ENCODE data around the gene MAS1.
"Not testable (repeated sequence)": the region's sequence is repeated elsewhere in the genome, so short reads cannot be mapped to it uniquely, and the experiment has no call there.

MAS1 gene

DNA sequence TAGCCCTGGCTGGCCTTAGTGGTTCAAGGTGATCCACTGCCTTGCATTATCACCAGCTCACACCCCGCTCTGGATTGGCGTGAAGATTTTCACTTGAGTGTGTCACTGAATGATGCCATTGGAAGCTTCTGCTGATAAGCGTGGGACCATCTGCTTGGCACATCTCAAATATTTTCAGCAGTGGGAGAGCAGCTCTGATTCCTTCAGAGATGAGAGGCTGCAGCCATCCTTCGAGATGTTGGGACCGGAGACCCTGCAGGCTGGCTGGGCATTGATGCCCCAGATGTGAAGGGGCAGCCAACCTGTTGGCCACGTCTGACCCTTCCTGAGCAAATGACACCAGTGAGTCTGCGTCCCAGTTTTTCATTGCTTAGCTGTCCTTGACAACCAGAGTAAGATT is at the start of gene MAS1:
Gene MAS1, plus strand, starts transcription at position 197 of the 400 bp plus-strand sequence. CDS start 15,968 bp downstream, outside the sequence.
- no peak for DNase-seq (ENCODE audit: low read depth in 1 of 2, low spot score in 1 of 2)

DNA sequence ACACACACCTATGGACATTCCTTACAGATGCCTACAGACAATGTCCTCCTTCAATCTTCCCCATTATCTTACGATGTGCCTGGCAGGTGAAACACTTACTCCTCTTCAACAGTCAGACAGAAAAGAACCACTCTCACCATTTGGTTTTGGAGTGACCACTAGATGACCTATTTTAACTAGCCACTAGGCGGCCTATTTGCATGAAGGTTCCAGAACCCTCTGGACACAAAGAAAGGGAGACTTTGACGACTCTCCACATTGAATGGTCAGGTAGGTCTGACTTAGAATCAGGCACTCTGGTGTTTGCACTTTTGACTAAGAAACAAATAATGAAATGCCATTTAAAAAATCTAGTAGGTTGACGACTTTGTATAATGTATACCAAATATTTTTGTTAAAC is 48.8 kb upstream of the MAS1 start:
- no peak for DNase-seq (ENCODE audit: low read depth in 1 of 2, low spot score in 1 of 2)

DNA sequence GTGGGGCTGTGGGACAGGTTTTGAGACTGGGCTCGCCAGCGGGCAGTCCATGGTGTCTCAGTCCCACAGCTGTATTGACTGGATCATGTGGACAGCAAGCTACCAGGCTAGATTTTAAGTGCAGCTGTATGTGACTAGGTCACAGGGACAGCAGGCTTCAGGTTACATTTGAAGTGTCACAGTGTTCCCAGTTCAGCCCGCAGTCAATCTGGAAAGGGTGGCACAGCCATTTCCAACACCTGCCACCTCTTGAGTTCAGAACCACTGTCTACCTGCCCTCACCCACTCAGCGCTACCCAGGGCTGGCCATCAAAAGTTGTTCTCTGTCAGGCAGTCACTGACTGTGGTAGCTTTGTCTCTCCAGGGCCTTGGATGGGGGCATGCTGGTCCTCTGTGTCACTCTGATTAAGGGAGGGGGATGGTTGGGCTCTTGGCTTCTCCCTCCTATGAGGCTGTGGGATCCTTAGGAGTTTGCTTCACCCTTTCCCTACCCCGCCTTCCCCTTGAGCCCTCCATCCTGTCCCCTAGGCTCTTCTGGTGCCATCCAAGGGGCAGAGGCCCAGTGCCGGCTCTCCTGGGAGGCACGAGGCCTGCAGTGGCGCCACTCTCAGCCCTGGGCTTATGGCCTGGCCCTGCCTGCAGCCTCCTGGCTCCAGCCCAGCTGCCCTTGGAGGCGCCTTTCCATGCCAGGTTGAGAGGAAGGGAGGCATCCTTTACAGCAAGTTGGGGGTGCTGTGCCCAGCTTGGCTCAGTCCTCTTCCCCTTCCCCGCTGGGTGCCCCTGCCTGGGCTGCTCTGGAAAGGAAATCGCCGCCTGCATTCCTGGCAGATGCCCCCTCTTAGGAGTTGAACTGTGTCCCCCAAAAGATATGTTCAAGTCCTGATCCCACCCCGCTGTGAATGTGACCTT is 45.8 kb upstream of the MAS1 start:
- DNase-seq (ENCODE audit: low read depth in 1 of 2, low spot score in 1 of 2): no peak

DNA sequence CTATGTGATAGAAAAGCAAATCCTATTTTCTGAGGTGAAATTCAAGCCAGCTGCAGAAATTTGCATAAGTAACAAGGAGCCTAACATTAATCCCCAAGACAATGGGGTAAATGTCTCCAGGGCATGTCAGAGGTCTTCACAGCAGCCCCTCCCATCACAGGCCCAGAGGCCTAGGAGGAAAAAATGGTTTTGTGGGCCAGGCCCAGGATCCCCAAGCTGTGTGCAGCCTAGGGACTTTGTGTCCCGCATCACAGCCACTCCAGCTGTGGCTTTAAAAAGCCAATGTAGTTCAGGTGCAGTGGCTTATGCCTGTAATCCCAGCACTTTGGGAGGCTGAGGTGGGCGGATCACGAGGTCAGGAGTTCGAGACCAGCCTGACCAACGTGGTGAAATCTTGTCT is 42.2 kb upstream of the MAS1 start:
- DNase-seq (ENCODE audit: low read depth in 1 of 2, low spot score in 1 of 2): not testable (repeated sequence)

DNA sequence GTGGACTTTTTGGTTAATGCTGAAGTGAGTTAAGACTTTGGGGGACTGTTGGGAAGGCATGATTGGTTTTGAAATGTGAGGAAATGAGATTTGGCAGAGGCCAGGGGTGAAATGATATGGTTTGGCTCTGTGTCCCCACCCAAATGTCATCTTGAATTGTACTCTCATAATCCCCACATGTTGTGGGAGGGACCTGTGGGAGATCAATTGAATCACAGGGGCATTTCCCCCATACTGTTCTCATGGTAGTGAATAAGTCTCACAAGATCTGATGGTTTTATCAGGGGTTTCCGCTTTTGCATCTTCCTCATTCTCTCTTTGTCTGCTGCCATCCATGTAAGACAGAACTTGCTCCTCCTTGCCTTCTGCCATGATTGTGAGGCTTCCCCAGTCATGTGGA is 40.9 kb upstream of the MAS1 start:
- DNase-seq (ENCODE audit: low read depth in 1 of 2, low spot score in 1 of 2): not testable (repeated sequence)

DNA sequence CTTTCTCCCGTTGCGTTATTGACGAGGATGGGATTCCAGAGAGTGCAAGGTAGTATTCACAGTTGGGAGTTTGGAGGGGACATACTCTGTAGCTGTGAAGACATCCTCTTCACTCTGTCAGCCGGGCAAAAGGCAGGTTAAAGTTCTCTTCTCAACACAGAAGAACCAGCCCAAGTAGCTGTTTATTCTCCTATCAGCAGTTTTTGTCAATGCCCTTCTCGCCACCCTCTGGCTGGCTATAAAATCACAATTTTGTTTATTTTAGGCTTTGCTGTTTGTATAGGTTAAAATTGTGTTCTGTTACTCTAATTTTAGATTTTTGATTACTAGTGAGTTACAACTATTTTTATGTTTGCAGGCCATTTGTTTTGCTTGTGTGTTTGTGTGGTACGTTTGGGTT is 37.9 kb upstream of the MAS1 start:
- DNase-seq (ENCODE audit: low read depth in 1 of 2, low spot score in 1 of 2): no peak

DNA sequence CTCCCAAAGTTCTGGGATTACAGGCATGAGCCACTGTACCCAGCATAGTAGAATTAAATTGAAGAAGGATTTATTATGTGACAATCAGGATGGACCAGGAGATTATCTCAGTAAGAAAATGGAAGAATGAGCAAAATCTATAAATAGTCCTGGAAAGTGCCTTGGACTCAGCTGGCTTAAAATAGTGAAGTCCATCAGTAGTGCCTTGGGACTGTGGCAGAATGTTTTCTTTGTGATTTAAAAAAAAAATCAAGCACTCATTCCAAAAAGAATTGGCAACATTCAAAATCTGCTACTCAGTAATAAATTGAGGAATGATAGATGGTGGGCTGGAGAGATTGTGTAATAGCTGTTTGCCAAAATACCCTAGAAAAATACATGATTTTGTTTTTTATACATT is 37.0 kb upstream of the MAS1 start:
- DNase-seq (ENCODE audit: low read depth in 1 of 2, low spot score in 1 of 2): no peak

DNA sequence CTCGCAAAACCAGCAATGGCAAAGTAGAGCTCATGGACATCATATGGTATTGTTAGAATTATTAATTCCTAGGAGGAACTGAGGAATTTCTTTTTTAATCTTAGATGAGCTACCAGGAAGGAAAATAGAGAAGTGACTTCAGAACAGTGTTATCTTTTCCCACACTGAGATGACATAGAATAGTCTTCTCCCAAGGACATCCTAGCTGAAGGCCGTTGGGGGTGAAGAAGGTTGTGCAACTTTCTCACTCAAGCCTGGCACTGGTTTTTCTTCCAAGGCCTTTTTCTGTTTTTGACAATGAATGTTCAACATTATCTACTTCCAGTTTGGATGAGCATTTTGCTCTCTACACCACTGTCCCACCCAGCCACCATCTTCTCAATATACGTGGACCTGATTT is 35.8 kb upstream of the MAS1 start:
- no peak for DNase-seq (ENCODE audit: low read depth in 1 of 2, low spot score in 1 of 2)

DNA sequence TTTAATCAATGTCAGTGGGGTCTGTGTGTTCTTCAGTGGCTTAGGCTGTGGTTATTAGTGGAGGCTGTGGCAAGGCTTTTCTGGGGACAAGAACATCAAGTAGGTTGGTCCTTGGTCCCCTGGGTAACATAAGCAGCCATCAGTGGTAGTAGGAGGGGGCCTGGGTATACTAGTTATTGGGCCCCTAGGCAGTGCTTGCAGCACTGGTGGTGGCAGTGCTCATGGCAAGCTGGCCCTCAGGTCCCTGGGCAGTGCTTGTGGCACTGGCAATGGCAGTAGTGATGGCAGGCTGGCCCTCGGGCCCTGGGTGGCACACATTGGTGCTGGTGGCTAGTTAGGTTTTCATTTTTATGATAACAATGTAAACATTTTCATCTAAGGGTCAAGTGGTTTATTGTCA is 32.5 kb upstream of the MAS1 start:
- no peak for DNase-seq (ENCODE audit: low read depth in 1 of 2, low spot score in 1 of 2)

DNA sequence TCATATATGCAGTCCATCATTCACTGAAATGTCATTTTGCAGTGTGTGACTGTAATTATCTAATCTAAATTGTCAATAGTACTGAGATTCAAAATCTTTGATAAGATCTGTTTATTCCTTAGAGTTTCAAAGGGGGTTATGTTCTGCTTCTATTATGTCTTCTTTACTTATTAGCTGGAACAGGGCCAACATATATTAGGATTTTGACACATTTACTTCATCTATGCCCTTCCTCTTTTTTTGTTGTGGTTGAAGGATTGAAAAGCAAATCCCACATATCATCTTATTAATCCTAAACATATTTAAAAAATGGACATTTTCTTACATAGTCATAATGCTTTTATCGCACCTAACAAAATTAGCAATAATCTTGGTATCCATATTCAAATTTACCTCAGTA is 30.3 kb upstream of the MAS1 start:
- no peak for DNase-seq (ENCODE audit: low read depth in 1 of 2, low spot score in 1 of 2)

DNA sequence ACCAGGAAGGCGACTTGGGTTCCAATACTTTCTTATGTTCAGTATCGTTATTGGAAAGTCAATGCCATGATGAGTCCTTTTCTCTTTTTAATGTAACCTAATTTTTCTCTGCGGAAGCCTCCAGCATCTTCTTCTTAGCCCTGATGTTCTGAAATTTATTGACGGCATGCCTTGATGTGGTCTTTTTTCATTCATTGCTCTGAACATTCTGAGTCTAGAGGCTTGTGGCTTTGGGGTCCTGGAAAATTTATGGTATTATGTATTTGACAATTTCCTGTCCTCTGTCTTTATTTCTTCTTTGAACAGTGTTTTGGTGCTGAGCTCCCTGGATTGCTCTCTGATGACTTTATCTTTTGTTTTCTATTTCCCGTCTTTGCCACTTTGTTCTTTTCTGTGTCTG is 28.7 kb upstream of the MAS1 start:
- DNase-seq (ENCODE audit: low read depth in 1 of 2, low spot score in 1 of 2): no peak

DNA sequence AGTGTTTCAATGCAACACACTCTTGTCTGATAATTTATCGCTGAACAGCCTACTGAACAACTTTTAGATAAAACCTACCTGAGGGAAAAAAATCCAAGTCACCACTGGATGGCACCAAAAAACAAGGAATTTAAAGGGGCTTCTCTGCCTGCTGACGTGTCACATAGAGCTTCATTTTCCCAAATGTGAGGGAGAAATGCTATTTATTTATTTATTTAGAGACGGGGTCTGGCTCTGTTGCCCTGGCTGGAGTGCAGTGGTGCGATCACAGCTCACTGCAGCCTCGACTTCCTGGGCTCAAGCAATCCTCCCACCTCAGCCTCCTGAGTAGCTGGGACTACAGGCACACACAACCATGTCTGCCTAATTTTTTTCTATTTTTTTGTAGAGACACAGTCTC is 27.4 kb upstream of the MAS1 start:
- DNase-seq (ENCODE audit: low read depth in 1 of 2, low spot score in 1 of 2): peak in 1 of 2 donors; percentile 17

DNA sequence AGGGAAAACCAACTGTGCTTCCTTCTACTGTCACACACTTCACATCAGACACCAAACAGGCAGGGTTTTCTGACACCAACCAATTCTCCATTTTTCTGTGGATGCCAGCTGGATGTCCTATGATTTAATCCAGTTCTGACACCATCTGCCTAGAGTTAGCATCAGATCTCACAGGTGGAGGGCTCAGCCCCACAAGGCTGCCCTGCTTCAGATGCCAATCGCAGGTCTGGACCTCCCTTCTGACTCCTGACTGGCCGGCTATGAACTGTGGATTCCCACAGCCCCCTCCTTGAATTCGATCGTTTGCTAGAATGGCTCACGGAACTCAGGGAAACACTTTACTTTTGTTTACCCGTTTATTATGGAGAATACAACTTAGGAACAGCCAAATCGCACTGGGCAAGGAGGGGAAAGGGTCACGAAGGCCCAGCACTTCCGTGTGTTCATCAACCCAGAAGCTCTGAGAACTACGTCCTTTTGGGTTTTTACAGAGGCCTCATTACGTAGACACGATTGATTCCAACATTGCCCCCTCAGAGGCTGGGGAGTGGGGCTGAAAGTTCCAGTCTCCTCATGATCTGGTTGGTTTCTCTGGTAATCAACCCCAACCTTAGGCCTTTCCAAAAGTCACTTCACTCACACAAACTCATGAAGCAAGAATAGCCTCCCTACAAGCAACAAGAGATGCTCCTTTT is 25.4 kb upstream of the MAS1 start:
- no peak for DNase-seq (ENCODE audit: low read depth in 1 of 2, low spot score in 1 of 2)

DNA sequence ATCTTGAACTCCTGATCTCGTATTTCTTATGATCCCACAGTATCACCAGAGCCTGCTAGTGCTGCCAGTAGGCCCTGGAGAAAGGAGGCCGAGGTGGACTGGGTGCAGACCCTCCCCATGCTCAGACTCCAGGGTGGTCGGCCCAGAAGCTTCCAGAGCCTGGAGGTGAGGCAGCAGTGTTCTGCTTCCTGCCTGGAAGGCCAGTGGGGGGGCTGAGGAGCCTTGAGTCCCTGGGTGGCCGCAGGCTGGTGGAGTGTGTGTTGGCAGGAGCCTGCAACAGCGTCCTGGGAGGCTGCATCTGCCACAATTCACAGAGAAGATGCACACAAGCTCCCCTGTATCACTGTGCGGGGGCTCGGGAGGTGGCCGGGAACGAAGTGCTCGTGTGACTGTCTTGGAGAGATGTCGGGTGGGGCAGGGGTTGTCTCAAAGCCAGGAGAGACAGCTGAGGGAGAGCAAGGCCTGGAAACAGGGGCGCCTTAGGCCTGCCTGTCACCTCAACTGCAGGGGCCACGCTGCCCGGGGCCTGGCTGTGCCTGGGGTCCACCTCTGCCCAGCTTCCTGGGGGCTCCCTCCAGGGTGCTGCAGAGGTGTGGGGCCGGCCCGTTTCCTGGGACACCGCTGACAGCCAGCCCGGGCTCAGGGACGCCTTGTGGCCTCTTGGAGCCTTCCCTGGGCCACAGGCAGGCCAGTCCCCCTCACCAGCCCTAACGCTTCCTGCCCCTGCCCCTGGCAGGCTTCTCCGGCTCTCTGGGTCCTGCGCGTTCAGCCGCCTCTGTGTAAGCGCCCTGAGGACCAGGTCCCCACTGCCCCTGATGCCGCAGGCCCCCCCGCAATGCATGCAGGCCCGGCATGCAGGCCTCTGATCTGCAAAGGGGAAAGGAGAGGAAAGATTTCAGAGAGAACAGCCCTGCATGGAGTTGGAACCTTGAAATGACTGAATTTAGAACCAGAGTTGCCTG is 24.2 kb upstream of the MAS1 start:
- no peak for DNase-seq (ENCODE audit: low read depth in 1 of 2, low spot score in 1 of 2)

DNA sequence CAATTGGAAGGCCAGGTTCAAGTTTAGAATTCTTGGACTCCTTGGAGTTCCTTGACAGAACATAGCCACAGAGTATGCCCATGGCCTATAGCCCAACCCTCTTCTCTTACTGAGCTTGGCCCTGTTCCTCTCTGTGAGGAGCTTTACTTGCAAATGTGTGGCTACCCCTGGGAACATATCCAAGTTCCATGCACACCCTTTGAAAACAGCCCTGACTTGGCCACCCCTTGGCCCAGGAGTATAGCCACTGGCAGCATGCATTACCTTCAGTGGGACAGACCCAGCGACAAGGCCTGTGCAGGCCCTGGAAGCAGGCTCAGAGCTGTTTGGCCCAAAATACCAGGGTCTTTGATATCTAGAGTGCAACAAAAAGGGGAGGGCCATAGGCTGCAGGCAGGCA is 19.5 kb upstream of the MAS1 start:
- no peak for DNase-seq (ENCODE audit: low read depth in 1 of 2, low spot score in 1 of 2)

DNA sequence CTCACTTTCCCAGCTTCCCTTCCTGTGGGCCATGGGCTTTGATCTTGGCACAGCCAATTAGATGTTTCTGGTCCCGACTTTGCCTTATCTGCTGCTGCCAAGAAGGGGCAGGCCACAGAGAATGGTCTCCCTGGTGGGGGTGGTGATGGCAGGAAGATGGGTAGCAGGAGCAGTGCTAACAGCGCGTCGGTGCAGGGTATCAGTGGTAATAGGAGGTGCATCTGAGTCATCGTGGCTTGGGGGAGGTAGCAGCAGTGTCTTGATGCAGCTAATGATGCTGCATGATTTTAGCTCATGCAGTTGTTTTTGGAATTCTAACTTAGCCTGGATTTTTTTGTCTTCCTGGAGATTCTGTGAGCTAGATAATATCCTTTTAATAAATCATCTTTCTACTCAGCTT is 18.9 kb upstream of the MAS1 start:
- no peak for DNase-seq (ENCODE audit: low read depth in 1 of 2, low spot score in 1 of 2)

DNA sequence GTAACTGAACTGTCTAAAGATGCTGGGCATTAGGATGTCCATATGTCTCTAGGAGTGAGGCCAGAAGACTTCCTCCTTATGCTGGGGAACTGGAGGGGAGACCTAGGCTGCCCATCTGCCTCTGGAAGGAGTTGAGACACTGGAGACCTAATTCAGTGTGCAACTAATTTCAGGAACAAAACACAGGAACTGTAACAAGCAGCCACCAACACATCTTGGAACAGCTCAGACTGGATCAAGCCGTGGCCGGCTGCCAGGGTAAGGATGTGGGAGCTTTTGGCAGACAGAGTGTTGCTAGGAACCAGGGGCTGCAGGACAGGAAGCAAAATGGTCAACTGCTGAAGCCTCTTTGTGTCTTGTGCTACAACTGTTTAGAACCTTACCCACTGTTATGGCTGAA is 16.4 kb upstream of the MAS1 start:
- no peak for DNase-seq (ENCODE audit: low read depth in 1 of 2, low spot score in 1 of 2)

DNA sequence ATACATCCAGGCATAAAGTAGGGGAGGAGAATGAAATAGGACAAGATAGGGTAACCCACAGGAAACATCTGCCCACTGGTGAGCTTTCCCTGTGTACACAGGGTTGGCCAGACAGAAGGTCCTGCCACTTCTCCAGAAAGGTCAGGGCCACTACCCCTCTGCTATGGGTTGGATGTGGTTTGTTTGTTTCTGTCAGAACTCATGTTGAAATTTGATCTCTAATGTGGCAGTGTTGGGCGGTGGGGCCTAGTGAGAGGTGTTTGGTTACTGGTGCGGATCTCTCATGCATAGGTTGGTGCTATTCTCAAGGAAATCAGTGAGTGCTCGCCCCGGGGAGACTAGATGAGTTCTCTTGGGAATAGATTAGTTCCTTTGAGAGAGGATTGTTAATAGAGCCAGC is 15.6 kb upstream of the MAS1 start:
- no peak for DNase-seq (ENCODE audit: low read depth in 1 of 2, low spot score in 1 of 2)

DNA sequence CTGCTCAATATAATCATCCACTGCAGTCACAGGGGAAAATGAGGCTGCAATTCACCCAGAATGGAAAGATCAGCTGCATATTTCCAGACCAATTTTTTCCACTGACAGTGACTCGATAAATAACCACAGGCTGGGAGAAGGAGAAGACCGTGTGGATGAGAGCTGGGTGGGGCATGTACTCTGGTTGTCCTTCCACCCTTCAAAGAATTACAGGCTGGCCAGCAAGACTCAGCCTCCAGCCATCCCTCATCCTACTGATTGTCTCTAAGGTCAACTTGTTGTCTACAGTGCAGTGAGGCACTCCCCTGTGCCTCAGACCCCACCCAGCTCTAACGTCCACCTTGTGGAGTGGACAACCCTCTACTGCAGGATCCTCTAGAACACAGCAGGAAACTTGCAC is 14.5 kb upstream of the MAS1 start:
- DNase-seq (ENCODE audit: low read depth in 1 of 2, low spot score in 1 of 2): no peak

DNA sequence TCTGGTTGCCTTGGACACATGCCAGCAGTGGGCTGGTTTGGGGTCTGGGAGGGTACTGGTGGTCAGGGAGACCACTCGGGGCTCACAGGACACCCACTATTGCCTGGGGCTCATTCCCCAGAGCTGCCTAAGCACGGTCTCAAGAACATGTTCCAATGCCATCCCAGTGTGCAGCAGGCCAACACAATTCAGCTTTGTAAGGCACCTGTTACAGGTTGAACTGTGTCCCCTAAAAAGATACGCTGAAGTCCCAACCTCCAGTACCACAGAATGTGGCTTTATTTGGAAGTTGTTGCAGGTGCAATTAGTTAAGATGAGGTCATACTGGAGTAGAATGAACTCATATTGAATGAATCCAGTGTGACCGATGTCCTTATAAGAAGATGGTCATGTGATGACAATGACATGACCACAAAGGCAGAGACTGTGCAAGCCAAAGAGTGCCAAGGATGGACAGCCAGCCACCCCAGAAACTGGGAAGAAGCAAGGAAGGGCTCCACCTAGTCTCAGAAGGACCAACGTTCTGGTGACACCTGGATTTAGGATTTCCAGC is 13.5 kb upstream of the MAS1 start:
- no peak for DNase-seq (ENCODE audit: low read depth in 1 of 2, low spot score in 1 of 2)

DNA sequence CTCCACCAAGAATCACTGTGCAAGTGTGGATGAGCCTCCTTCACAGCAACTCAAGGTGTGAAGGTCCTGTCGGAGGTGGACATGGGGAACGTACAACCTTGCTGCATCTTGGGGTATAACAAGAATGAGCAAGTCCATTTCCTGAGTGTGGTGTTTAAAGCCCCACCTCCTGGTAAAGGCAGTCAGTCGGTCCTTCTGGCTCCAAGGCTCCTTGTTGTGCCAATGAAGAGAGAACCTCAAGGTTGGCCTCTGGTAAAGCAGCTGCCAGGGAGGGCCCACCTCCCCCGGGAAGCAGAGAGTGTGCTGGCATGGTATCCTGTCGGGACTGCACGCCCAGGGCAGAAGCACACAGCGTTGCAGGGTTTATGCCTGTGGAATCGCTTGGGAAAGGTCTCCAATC is 12.4 kb upstream of the MAS1 start:
- DNase-seq (ENCODE audit: low read depth in 1 of 2, low spot score in 1 of 2): no peak

Data from activated CD4-positive, alpha-beta T cell treated with anti-CD3 and anti-CD28 coated beads, Interleukin-2, amount 50 U/mL, for 24 hours (primary cell).